ENCODE results near the gene C19orf33.

C19orf33 gene

GRCh38 chr19:38346837-38347236 lies 42.8 kb downstream of the C19orf33 start:
- no peak for DNase-seq

- no peak for DNase-seq
Measured at GRCh38 chr19:38350883-38351282, 46.8 kb downstream of the C19orf33 start.

GRCh38 chr19:38351865-38352395 lies 47.9 kb downstream of the C19orf33 start:
- DNase-seq, result no peak

- DNase-seq, result no peak
Measured at GRCh38 chr19:38352611-38353010, 48.6 kb downstream of the C19orf33 start.
